ENCODE measurements around the gene IARS1.

The IARS1 gene

GRCh38 chr9:92254381-92255337 is 38.8 kb downstream of the IARS1 start:
- in situ Hi-C loops (cut with HindIII; ENCODE audit: low pct_ligation_motif_present, low pct_unique_long_range_greater_than_20kb, low sequenced_read_pairs): no loop called here

GRCh38 chr9:92253656-92254055 is 39.8 kb downstream of the IARS1 start:
- in situ Hi-C loops (cut with HindIII; ENCODE audit: low pct_ligation_motif_present, low pct_unique_long_range_greater_than_20kb, low sequenced_read_pairs): no loop called here
- DNase-seq: no peak

More at GRCh38 chr9:92254381-92255337, 38.8 kb downstream of the IARS1 start:
- no peak for DNase-seq

GRCh38 chr9:92247981-92248380 is 45.5 kb downstream of the IARS1 start:
- DNase-seq: peak; percentile 88
- in situ Hi-C loops (cut with HindIII; ENCODE audit: low pct_ligation_motif_present, low pct_unique_long_range_greater_than_20kb, low sequenced_read_pairs): no loop called here

GRCh38 chr9:92247296-92247695 is 46.2 kb downstream of the IARS1 start:
- in situ Hi-C loops (cut with HindIII; ENCODE audit: low pct_ligation_motif_present, low pct_unique_long_range_greater_than_20kb, low sequenced_read_pairs): no loop called here
- no peak for DNase-seq

- DNase-seq: peak; percentile 79
- in situ Hi-C loops (cut with HindIII; ENCODE audit: low pct_ligation_motif_present, low pct_unique_long_range_greater_than_20kb, low sequenced_read_pairs): no loop called here
Measured at GRCh38 chr9:92245005-92245797, 48.3 kb downstream of the IARS1 start.

Measured in ACHN (cell line).